ENCODE measurements around the gene ZNF26. TPM values are rescaled to one million over a fixed set of nuclear protein-coding genes. Genes with fewer than 3 reads are reported as not detected.

Gene ZNF26
- polyA plus RNA-seq, 1 of the 3 experiments (the other 2 are of a cell fraction) = 7.3 TPM

GRCh38 chr12:132949936-132950837 lies 36.0 kb upstream of the ZNF26 start:
- CTCF ChIA-PET = no interaction called here
- no peaks in the 10 kb centered on the region for H3K27me3 ChIP-seq (ENCODE audit: insufficient read depth)
- H3K4me3 ChIP-seq (ENCODE audit: low read depth in 2 of 2, low read length in 1 of 2) = no peak overlapping the region
- no peak for DNase-seq
- peaks cover 0 to 7% of the 10 kb centered on the region in 2 experiments; a peak in 1 of 4 replicates for H3K4me1 ChIP-seq (ENCODE audit: control insufficient read depth in 1 of 2, insufficient read depth in 2 of 2, low read depth in 1 of 2, low read length in 1 of 2)
- peaks cover 4% of the 10 kb centered on the region for H3F3A ChIP-seq (replicated peaks; ENCODE audit: insufficient read depth)
- no peaks in the 10 kb centered on the region for H3K9me2 ChIP-seq
- no peaks in the 10 kb centered on the region for H4K20me1 ChIP-seq (ENCODE audit: insufficient read depth)
- no peak overlapping the region for H3K4me2 ChIP-seq
- no peak overlapping the region for H3K27ac ChIP-seq (ENCODE audit: low read depth in 2 of 2, low read length in 1 of 2)
- H2AFZ ChIP-seq (ENCODE audit: low read depth) = no peak overlapping the region
- H3K9ac ChIP-seq = no peak overlapping the region
- TF ChIP-seq POLR2AphosphoS5 (IDR thresholded peaks at IDR 0.05; ENCODE audit: low read depth, low read length) (no peak), MAX (IDR thresholded peaks at IDR 0.05; ENCODE audit: low read depth) (no peak), JUND (IDR thresholded peaks at IDR 0.05) (no peak)
- H3K79me2 ChIP-seq (ENCODE audit: insufficient read depth) = peaks cover 42% of the 10 kb centered on the region
- H3K36me3 ChIP-seq (replicated peaks in 1 of 2; ENCODE audit: control insufficient read depth in 1 of 2, insufficient read depth in 2 of 2, low read length in 1 of 2) = peaks cover 5 to 9% of the 10 kb centered on the region in 2 experiments
- POLR2A ChIA-PET = no interaction called here
- peaks cover 6% of the 10 kb centered on the region; the same call in 1 of the 2 replicates for H3K9me3 ChIP-seq
- WGBS (ENCODE audit: low lambda C conversion rate) = 93% methylated on average over 27 of the region's 30 CpGs

- Histone ChIP-seq H3K27me3 (ENCODE audit: insufficient read depth) (no peaks in the 10 kb centered on the region), H3K79me2 (ENCODE audit: insufficient read depth) (peaks cover 47% of the 10 kb centered on the region), H3F3A (replicated peaks; ENCODE audit: insufficient read depth) (peaks cover 4% of the 10 kb centered on the region), H3K4me3 (ENCODE audit: low read depth in 2 of 2, low read length in 1 of 2) (no peak overlapping the region), H3K9me2 (no peaks in the 10 kb centered on the region), H2AFZ (ENCODE audit: low read depth) (no peak overlapping the region), H3K4me1 (ENCODE audit: control insufficient read depth in 1 of 2, insufficient read depth in 2 of 2, low read depth in 1 of 2, low read length in 1 of 2) (peaks cover 0 to 7% of the 10 kb centered on the region in 2 experiments; a peak in 1 of 4 replicates), H3K4me2 (no peak overlapping the region), H4K20me1 (ENCODE audit: insufficient read depth) (no peaks in the 10 kb centered on the region), H3K27ac (ENCODE audit: low read depth in 2 of 2, low read length in 1 of 2) (no peak overlapping the region), H3K9ac (no peak overlapping the region), H3K9me3 (peaks cover 6% of the 10 kb centered on the region; the same call in 1 of the 2 replicates), H3K36me3 (replicated peaks in 1 of 2; ENCODE audit: control insufficient read depth in 1 of 2, insufficient read depth in 2 of 2, low read length in 1 of 2) (peaks cover 0 to 6% of the 10 kb centered on the region in 2 experiments)
- TF ChIP-seq, protein P1, sequence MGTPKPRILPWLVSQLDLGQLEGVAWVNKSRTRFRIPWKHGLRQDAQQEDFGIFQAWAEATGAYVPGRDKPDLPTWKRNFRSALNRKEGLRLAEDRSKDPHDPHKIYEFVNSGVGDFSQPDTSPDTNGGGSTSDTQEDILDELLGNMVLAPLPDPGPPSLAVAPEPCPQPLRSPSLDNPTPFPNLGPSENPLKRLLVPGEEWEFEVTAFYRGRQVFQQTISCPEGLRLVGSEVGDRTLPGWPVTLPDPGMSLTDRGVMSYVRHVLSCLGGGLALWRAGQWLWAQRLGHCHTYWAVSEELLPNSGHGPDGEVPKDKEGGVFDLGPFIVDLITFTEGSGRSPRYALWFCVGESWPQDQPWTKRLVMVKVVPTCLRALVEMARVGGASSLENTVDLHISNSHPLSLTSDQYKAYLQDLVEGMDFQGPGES (IDR thresholded peaks at IDR 0.05; ENCODE audit: low read depth, low read length) = no peak
- TF ChIP-seq, protein P2, sequence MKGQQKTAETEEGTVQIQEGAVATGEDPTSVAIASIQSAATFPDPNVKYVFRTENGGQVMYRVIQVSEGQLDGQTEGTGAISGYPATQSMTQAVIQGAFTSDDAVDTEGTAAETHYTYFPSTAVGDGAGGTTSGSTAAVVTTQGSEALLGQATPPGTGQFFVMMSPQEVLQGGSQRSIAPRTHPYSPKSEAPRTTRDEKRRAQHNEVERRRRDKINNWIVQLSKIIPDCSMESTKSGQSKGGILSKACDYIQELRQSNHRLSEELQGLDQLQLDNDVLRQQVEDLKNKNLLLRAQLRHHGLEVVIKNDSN (IDR thresholded peaks at IDR 0.05; ENCODE audit: borderline replicate concordance, low read depth) = no peak
- TF ChIP-seq EP300 (IDR thresholded peaks at IDR 0.05; ENCODE audit: borderline replicate concordance in 1 of 2, low read depth in 1 of 2, low read length in 1 of 2) (no peak), RCOR1 (IDR thresholded peaks at IDR 0.05; ENCODE audit: low read length) (no peak), FOSL2 (IDR thresholded peaks at IDR 0.05; ENCODE audit: borderline replicate concordance, low read depth) (no peak), POLR2AphosphoS5 (IDR thresholded peaks at IDR 0.05; ENCODE audit: low read depth, low read length) (no peak), SMC3 (IDR thresholded peaks at IDR 0.05; ENCODE audit: low read depth, low read length) (no peak), NFIC (IDR thresholded peaks at IDR 0.05; ENCODE audit: borderline replicate concordance) (no peak), MAX (IDR thresholded peaks at IDR 0.05; ENCODE audit: low read depth) (no peak), USF2 (IDR thresholded peaks at IDR 0.05; ENCODE audit: borderline replicate concordance, low read depth, low read length) (no peak), TCF12 (IDR thresholded peaks at IDR 0.05) (no peak), NRF1 (IDR thresholded peaks at IDR 0.05; ENCODE audit: low read depth, low read length) (no peak)
- TF ChIP-seq, protein P3, sequence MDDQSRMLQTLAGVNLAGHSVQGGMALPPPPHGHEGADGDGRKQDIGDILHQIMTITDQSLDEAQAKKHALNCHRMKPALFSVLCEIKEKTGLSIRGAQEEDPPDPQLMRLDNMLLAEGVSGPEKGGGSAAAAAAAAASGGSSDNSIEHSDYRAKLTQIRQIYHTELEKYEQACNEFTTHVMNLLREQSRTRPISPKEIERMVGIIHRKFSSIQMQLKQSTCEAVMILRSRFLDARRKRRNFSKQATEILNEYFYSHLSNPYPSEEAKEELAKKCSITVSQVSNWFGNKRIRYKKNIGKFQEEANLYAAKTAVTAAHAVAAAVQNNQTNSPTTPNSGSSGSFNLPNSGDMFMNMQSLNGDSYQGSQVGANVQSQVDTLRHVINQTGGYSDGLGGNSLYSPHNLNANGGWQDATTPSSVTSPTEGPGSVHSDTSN (IDR thresholded peaks at IDR 0.05) = no peak
- TF ChIP-seq, protein P4, sequence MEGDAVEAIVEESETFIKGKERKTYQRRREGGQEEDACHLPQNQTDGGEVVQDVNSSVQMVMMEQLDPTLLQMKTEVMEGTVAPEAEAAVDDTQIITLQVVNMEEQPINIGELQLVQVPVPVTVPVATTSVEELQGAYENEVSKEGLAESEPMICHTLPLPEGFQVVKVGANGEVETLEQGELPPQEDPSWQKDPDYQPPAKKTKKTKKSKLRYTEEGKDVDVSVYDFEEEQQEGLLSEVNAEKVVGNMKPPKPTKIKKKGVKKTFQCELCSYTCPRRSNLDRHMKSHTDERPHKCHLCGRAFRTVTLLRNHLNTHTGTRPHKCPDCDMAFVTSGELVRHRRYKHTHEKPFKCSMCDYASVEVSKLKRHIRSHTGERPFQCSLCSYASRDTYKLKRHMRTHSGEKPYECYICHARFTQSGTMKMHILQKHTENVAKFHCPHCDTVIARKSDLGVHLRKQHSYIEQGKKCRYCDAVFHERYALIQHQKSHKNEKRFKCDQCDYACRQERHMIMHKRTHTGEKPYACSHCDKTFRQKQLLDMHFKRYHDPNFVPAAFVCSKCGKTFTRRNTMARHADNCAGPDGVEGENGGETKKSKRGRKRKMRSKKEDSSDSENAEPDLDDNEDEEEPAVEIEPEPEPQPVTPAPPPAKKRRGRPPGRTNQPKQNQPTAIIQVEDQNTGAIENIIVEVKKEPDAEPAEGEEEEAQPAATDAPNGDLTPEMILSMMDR (IDR thresholded peaks at IDR 0.05) = no peak
- 94% methylated on average over 27 of the region's 27 CpGs for WGBS (ENCODE audit: low lambda C conversion rate)
- CTCF ChIA-PET = no interaction called here
- DNase-seq = no peak
- POLR2A ChIA-PET = no interaction called here
These were observed 35.2 kb upstream of the ZNF26 start for GRCh38 chr12:132950844-132951535.

All from SK-N-SH (cell line).